Measurements from ENCODE around the gene DAP.
"Not testable (repeated sequence)": the region's sequence is repeated elsewhere in the genome, so short reads cannot be mapped to it uniquely, and the experiment has no call there.

Gene DAP

GRCh38 chr5:10789021-10789420 lies 28.0 kb upstream of the DAP start:
- no peak overlapping the region for H2BK120ac ChIP-seq (ENCODE audit: insufficient read depth, low read length, poor library complexity)
- no peak overlapping the region for H2AK5ac ChIP-seq (ENCODE audit: low read length)
- no peak overlapping the region for H3K27ac ChIP-seq (ENCODE audit: low read depth, low read length)
- no peak overlapping the region for H4K12ac ChIP-seq (ENCODE audit: low read depth, low read length)
- H3K4me2 ChIP-seq (ENCODE audit: low read length) = no peak overlapping the region
- no peak overlapping the region for H3K18ac ChIP-seq (ENCODE audit: low read length)
- no peaks in the 10 kb centered on the region for H3K79me2 ChIP-seq (ENCODE audit: control insufficient read depth, insufficient read depth, low read length, poor library complexity)
- no peak overlapping the region for H3K4me3 ChIP-seq (ENCODE audit: low read depth, low read length)
- no peak overlapping the region for H3K14ac ChIP-seq (ENCODE audit: low read length)
- H3K23ac ChIP-seq (ENCODE audit: low read length) = no peak overlapping the region
- no peak overlapping the region for H2BK5ac ChIP-seq (ENCODE audit: low read depth, low read length, poor library complexity)
- no peak overlapping the region for H3K9ac ChIP-seq (ENCODE audit: low read length)
- peaks cover 4% of the 10 kb centered on the region for H3K9me3 ChIP-seq (ENCODE audit: insufficient read depth, low read depth, low read length)
- no peak overlapping the region for H3K4ac ChIP-seq (ENCODE audit: low read depth, low read length)
- no peaks in the 10 kb centered on the region for H3K27me3 ChIP-seq (ENCODE audit: insufficient read depth, low read length)
- DNase-seq = peak; percentile 28 to 53
- H2AFZ ChIP-seq (ENCODE audit: insufficient read depth, low read length, poor library complexity) = no peak overlapping the region
- H2BK12ac ChIP-seq (ENCODE audit: low read length) = no peak overlapping the region
- H3K4me1 ChIP-seq (ENCODE audit: control insufficient read depth in 1 of 2, insufficient read depth in 2 of 2, low read length in 2 of 2) = no peaks in the 10 kb centered on the region
- WGBS (ENCODE audit: extremely low coverage, insufficient coverage, insufficient read length) = no CpG with 5 or more reads among the region's 3 CpGs
- peaks cover 0 to 2% of the 10 kb centered on the region in 2 experiments for H3K36me3 ChIP-seq (ENCODE audit: control insufficient read depth in 1 of 2, insufficient read depth in 2 of 2, low read length in 2 of 2)
- H4K91ac ChIP-seq (ENCODE audit: low read depth, low read length) = no peak overlapping the region
- no peaks in the 10 kb centered on the region for H3K79me1 ChIP-seq (ENCODE audit: low read length)
- no peak overlapping the region for H4K8ac ChIP-seq (ENCODE audit: low read depth, low read length)

GRCh38 chr5:10788358-10788757 lies 27.3 kb upstream of the DAP start:
- Histone ChIP-seq H3K4me3 (ENCODE audit: low read depth, low read length) (no peak overlapping the region), H3K79me1 (ENCODE audit: low read length) (no peaks in the 10 kb centered on the region), H3K27me3 (ENCODE audit: insufficient read depth, low read length) (no peaks in the 10 kb centered on the region), H3K4me1 (ENCODE audit: control insufficient read depth in 1 of 2, insufficient read depth in 2 of 2, low read length in 2 of 2) (no peaks in the 10 kb centered on the region), H3K9ac (ENCODE audit: low read length) (no peak overlapping the region), H4K8ac (ENCODE audit: low read depth, low read length) (no peak overlapping the region), H2BK120ac (ENCODE audit: insufficient read depth, low read length, poor library complexity) (no peak overlapping the region), H2AK5ac (ENCODE audit: low read length) (no peak overlapping the region), H3K4ac (ENCODE audit: low read depth, low read length) (no peak overlapping the region), H3K23ac (ENCODE audit: low read length) (no peak overlapping the region), H3K36me3 (ENCODE audit: control insufficient read depth in 1 of 2, insufficient read depth in 2 of 2, low read length in 2 of 2) (peaks cover 0 to 2% of the 10 kb centered on the region in 2 experiments), H3K4me2 (ENCODE audit: low read length) (no peak overlapping the region), H4K91ac (ENCODE audit: low read depth, low read length) (no peak overlapping the region), H2BK12ac (ENCODE audit: low read length) (no peak overlapping the region), H2BK5ac (ENCODE audit: low read depth, low read length, poor library complexity) (no peak overlapping the region), H3K27ac (ENCODE audit: low read depth, low read length) (no peak overlapping the region), H3K9me3 (ENCODE audit: insufficient read depth, low read depth, low read length) (peaks cover 4% of the 10 kb centered on the region), H4K12ac (ENCODE audit: low read depth, low read length) (no peak overlapping the region), H2AFZ (ENCODE audit: insufficient read depth, low read length, poor library complexity) (no peak overlapping the region), H3K14ac (ENCODE audit: low read length) (no peak overlapping the region), H3K18ac (ENCODE audit: low read length) (no peak overlapping the region), H3K79me2 (ENCODE audit: control insufficient read depth, insufficient read depth, low read length, poor library complexity) (no peaks in the 10 kb centered on the region)
- peak; percentile 27 to 59 for DNase-seq
- WGBS (ENCODE audit: extremely low coverage, insufficient coverage, insufficient read length) = no CpG with 5 or more reads among the region's 5 CpGs

- no peak overlapping the region for H2BK120ac ChIP-seq (ENCODE audit: insufficient read depth, low read length, poor library complexity)
- H4K12ac ChIP-seq (ENCODE audit: low read depth, low read length) = no peak overlapping the region
- no peak overlapping the region for H3K4ac ChIP-seq (ENCODE audit: low read depth, low read length)
- no peak overlapping the region for H3K4me3 ChIP-seq (ENCODE audit: low read depth, low read length)
- no peak overlapping the region for H3K23ac ChIP-seq (ENCODE audit: low read length)
- no peak overlapping the region for H2AFZ ChIP-seq (ENCODE audit: insufficient read depth, low read length, poor library complexity)
- no peaks in the 10 kb centered on the region for H3K79me2 ChIP-seq (ENCODE audit: control insufficient read depth, insufficient read depth, low read length, poor library complexity)
- no peak overlapping the region for H3K18ac ChIP-seq (ENCODE audit: low read length)
- H3K4me2 ChIP-seq (ENCODE audit: low read length) = no peak overlapping the region
- no peak overlapping the region for H3K9ac ChIP-seq (ENCODE audit: low read length)
- peaks cover 0 to 2% of the 10 kb centered on the region in 2 experiments for H3K36me3 ChIP-seq (ENCODE audit: control insufficient read depth in 1 of 2, insufficient read depth in 2 of 2, low read length in 2 of 2)
- H2AK5ac ChIP-seq (ENCODE audit: low read length) = no peak overlapping the region
- no peak overlapping the region for H3K14ac ChIP-seq (ENCODE audit: low read length)
- H3K79me1 ChIP-seq (ENCODE audit: low read length) = no peaks in the 10 kb centered on the region
- peaks cover 3% of the 10 kb centered on the region for H3K9me3 ChIP-seq (ENCODE audit: insufficient read depth, low read depth, low read length)
- no peaks in the 10 kb centered on the region for H3K4me1 ChIP-seq (ENCODE audit: control insufficient read depth in 1 of 2, insufficient read depth in 2 of 2, low read length in 2 of 2)
- WGBS (ENCODE audit: extremely low coverage, insufficient coverage, insufficient read length) = no CpG with 5 or more reads among the region's 4 CpGs
- no peak overlapping the region for H2BK5ac ChIP-seq (ENCODE audit: low read depth, low read length, poor library complexity)
- no peak overlapping the region for H3K27ac ChIP-seq (ENCODE audit: low read depth, low read length)
- H4K91ac ChIP-seq (ENCODE audit: low read depth, low read length) = no peak overlapping the region
- no peak overlapping the region for H2BK12ac ChIP-seq (ENCODE audit: low read length)
- H4K8ac ChIP-seq (ENCODE audit: low read depth, low read length) = peak overlapping the region; percentile 69
- DNase-seq = no peak
- no peaks in the 10 kb centered on the region for H3K27me3 ChIP-seq (ENCODE audit: insufficient read depth, low read length)
Observed at GRCh38 chr5:10786835-10787234, 25.8 kb upstream of the DAP start.

GRCh38 chr5:10780208-10780607 lies 19.2 kb upstream of the DAP start:
- H2BK120ac ChIP-seq (ENCODE audit: insufficient read depth, low read length, poor library complexity); H3K79me2 ChIP-seq (ENCODE audit: control insufficient read depth, insufficient read depth, low read length, poor library complexity); H4K91ac ChIP-seq (ENCODE audit: low read depth, low read length); DNase-seq; H3K23ac ChIP-seq (ENCODE audit: low read length); H3K4ac ChIP-seq (ENCODE audit: low read depth, low read length); H3K4me1 ChIP-seq (ENCODE audit: control insufficient read depth in 1 of 2, insufficient read depth in 2 of 2, low read length in 2 of 2); H4K8ac ChIP-seq (ENCODE audit: low read depth, low read length); H3K79me1 ChIP-seq (ENCODE audit: low read length); H3K4me3 ChIP-seq (ENCODE audit: low read depth, low read length); H2BK5ac ChIP-seq (ENCODE audit: low read depth, low read length, poor library complexity); H3K14ac ChIP-seq (ENCODE audit: low read length); H2BK12ac ChIP-seq (ENCODE audit: low read length); H3K9ac ChIP-seq (ENCODE audit: low read length); H2AFZ ChIP-seq (ENCODE audit: insufficient read depth, low read length, poor library complexity); H3K9me3 ChIP-seq (ENCODE audit: insufficient read depth, low read depth, low read length); H4K12ac ChIP-seq (ENCODE audit: low read depth, low read length); H3K27ac ChIP-seq (ENCODE audit: low read depth, low read length); H3K27me3 ChIP-seq (ENCODE audit: insufficient read depth, low read length); H3K36me3 ChIP-seq (ENCODE audit: control insufficient read depth in 1 of 2, insufficient read depth in 2 of 2, low read length in 2 of 2); H2AK5ac ChIP-seq (ENCODE audit: low read length); H3K18ac ChIP-seq (ENCODE audit: low read length); H3K4me2 ChIP-seq (ENCODE audit: low read length): not testable (repeated sequence)
- no CpG with 5 or more reads among the region's 7 CpGs for WGBS (ENCODE audit: extremely low coverage, insufficient coverage, insufficient read length)

All from trophoblast cell (in vitro differentiated cells and primary cell).